MM.1S (cell line): ENCODE results near the gene ENDOU.

Experiments
- CTCF ChIP-seq: fragments of 300-600 bp; sonication (generic); IDR thresholded peaks from 2 replicates; pipeline ENCODE4 v1.5.1; 2016; ENCODE audit warnings: antibody characterized with exemption, low read length, mixed read lengths
- EZH2 ChIP-seq: fragments of 300-600 bp; sonication (generic); optimal IDR thresholded peaks from 2 replicates; pipeline ENCODE3; 2017; ENCODE audit warnings: low read depth, mild to moderate bottlenecking, antibody characterized with exemption, low read length, mixed read lengths

- TF ChIP-seq CTCF (no peak), EZH2 (no peak)
Measured at GRCh38 chr12:47745485-47746041, 20.3 kb upstream of the ENDOU start.
